HFF-Myc (cell line): ENCODE results near the gene TREM1.
"Not testable (repeated sequence)": the region's sequence is repeated elsewhere in the genome, so short reads cannot be mapped to it uniquely, and the experiment has no call there.

ENCODE experiments used
- DNase-seq: peaks from one replicate; pipeline ENCODE4 v3.0.0-alpha.2; 2011; ENCODE audit warnings: low read depth; ENCODE audit errors: extremely low read depth
- H3K4me3 ChIP-seq: replicated peaks from 2 replicates; pipeline ENCODE4 v1.5.1; 2011; ENCODE audit warnings: low read depth, mild to moderate bottlenecking, control low read depth, low read length
- TF ChIP-seq, protein P1 (sequence below): IDR thresholded peaks from 2 replicates; pipeline ENCODE4 v1.5.1; 2012; ENCODE audit warnings: mild to moderate bottlenecking, low read depth, low read length, control low read depth; ENCODE audit errors: missing control alignments

TREM1 gene

DNA sequence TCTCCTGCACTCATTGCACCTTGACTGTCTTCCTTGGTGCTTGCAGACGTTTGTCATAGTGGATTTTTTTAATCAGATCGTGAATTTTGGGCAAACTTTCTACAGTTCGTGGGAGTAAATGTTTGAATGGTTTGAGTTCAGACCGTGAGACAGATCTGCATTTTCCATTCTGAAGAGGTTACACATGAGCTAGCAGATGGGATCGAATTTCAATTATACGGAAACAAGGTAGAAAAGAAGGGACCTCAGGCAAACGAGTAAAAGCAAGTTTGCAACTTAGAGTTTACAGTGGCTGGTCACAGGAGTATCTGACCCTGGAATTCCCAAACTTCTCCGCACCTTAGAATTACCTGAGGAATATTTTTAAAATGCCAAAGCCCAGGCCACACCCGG, 31.8 kb upstream of the TREM1 start:
- H3K4me3 ChIP-seq, result no peak overlapping the region
- DNase-seq, result no peak
- TF ChIP-seq, protein P1, sequence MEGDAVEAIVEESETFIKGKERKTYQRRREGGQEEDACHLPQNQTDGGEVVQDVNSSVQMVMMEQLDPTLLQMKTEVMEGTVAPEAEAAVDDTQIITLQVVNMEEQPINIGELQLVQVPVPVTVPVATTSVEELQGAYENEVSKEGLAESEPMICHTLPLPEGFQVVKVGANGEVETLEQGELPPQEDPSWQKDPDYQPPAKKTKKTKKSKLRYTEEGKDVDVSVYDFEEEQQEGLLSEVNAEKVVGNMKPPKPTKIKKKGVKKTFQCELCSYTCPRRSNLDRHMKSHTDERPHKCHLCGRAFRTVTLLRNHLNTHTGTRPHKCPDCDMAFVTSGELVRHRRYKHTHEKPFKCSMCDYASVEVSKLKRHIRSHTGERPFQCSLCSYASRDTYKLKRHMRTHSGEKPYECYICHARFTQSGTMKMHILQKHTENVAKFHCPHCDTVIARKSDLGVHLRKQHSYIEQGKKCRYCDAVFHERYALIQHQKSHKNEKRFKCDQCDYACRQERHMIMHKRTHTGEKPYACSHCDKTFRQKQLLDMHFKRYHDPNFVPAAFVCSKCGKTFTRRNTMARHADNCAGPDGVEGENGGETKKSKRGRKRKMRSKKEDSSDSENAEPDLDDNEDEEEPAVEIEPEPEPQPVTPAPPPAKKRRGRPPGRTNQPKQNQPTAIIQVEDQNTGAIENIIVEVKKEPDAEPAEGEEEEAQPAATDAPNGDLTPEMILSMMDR, result no peak

DNA sequence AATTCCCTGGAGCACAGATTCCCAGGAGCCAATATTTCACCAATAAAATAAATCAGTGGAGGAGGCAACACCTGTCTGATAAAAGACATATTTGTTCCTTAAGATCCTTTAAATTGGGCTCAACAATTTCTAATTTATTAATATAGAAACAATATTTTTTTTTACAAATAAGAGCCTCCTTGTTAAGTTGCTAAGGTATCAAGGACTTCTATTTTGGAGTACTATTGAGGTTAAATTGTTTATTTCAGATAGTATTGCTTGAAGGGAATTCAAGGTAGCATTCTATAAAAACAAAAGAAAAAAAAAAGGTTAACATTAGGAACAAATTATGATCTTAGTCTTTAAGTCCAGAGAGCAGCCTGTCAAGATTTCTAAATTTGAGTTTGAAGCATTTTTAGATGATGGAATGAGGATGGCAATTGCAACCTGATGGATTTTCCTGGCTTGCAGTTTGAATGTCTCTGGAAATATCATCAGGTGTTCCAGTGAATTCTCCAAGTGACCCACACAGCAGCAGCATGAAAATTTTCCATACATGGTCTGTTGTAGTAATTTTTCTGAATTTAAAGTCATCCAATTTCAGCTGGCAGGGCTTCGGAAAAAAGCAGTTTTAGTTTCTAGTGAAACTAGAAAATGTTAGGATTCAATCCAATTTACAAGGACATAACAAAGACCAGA, 29.6 kb upstream of the TREM1 start:
- H3K4me3 ChIP-seq, result no peak overlapping the region
- no peak for DNase-seq
- TF ChIP-seq, protein P1, result no peak

DNA sequence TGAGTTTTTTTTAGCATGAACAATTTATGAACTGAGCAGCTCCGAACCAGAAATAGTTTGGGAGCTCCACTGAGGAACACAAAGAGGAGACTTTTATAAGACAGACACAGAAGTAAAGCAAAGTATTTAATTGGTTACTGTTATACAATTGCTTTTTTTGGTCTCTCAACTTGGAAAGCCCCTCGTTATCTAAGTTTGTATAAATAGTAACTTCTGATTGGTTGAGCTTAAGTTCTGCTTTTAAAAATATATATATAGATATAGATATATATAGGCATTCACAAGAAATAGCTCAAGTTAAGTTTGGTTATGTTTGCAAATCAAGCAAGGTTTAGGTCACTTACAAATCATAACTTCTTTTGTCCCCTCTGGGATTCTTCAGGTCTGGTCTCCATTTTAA, 28.7 kb upstream of the TREM1 start:
- DNase-seq, result no peak
- TF ChIP-seq, protein P1, result no peak
- no peak overlapping the region for H3K4me3 ChIP-seq

DNA sequence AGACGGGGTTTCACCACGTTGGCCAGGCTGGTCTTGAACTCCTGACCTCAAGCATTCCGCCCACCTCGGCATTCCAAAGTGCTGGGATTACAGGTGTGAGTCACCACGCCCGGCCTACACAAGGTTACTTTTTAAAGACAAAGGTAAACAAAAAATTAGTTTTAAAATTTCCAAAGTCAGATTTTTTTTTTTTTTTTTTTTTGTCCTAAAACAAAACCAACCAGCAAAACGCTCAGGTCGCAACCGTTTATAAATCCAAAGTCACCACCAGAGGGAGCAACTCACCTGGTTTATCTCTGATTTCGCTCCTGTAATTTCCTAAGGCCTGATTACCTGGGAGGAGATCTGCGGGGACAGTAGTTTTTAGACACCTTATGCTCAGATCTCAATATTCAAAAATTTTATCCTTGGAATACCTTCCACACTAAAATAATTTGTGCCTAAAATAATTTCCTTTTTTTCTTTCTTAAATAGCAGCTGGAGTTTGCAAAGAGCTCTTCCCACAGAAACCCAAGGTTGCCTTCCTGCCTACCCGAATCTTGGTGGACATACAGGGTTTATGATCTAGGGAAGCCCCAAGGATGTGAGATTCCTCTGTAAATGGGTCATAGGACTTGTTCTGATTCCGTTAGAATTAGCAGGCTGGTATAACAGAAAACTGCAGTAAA, 19.8 kb upstream of the TREM1 start:
- TF ChIP-seq, protein P1, result peak; percentile 57
- DNase-seq, result peak; percentile 21
- H3K4me3 ChIP-seq, result no peak overlapping the region

DNA sequence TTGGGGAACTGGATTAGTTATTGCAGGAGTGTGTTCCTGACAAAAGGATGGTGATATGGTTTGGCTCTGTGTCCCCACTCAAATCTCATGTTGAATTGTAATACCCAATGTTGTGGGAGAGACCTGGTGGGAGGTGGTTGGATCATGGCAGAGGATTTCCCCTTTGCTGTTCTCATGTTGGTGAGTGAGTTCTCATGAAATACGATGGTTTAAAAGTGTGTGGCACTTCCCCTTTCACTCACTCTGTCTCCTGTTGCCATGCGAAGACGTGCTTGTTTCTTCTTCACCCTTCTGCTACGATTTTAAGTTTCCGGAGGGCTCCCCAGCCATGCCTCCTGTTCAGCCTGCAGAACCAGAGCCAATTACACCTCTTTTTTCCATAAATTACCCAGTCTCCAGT, 16.2 kb upstream of the TREM1 start:
- DNase-seq, result no peak
- H3K4me3 ChIP-seq, result no peak overlapping the region
- TF ChIP-seq, protein P1, result no peak

DNA sequence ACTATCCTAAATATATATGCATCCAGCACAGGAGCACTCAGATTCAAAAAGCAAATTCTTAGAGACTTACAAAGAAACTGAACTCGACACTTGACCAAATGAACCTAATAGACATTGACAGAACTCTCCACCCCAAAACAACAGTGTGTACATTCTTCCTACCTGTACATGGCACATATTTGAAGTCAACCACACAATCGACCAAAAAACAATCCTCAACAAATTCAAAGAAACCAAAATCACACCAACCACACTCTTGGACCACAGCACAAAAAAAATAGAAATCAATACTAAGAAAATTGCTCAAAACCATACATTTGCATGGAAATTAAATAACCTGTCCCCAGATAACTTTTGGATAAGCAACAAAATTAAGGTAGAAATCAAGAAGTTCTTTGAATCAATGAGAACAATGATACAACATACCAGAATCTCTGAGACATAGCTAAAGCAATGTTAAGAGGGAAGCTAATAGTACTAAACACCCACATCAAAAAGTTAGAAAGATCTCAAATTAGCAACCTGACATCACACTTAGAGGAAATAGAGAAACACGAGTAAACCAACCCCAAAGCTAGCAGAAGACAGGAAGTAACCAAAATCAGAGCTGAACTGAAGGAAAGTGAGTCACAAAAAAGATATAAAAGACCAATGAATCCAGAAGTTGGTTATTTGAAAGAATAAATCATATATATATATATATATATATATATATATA, 12.5 kb upstream of the TREM1 start:
- no peak for DNase-seq
- TF ChIP-seq, protein P1, result no peak
- H3K4me3 ChIP-seq, result no peak overlapping the region

DNA sequence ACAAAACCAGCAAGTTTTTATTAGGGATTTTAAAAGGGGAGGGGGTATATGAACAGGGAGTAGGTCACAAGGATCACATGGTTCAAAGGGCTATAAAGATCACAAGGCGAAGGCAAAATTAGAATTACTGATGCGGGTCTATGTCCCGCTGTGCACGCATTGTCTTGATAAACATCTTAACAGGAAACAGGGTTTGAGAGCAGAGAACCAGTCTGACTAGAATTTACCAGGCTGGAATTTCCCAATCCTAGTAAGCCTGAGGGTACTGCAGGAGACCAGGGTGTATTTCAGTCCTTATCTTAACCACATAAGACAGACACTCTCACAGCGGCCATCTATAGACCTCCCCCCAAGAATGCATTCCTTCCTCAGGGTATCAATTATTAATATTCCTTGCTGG, 10.8 kb upstream of the TREM1 start:
- not testable (repeated sequence) for DNase-seq, H3K4me3 ChIP-seq
